HFF-Myc (cell line): ENCODE results near the gene DNAI4.
"Not testable (repeated sequence)": the region's sequence is repeated elsewhere in the genome, so short reads cannot be mapped to it uniquely, and the experiment has no call there.

Source experiments
- DNase-seq: peaks from one replicate; pipeline ENCODE4 v3.0.0-alpha.2; 2011; ENCODE audit warnings: low read depth; ENCODE audit errors: extremely low read depth
- H3K4me3 ChIP-seq: replicated peaks from 2 replicates; pipeline ENCODE4 v1.5.1; 2011; ENCODE audit warnings: low read depth, mild to moderate bottlenecking, control low read depth, low read length
- TF ChIP-seq, protein P1 (sequence below): IDR thresholded peaks from 2 replicates; pipeline ENCODE4 v1.5.1; 2012; ENCODE audit warnings: mild to moderate bottlenecking, low read depth, low read length, control low read depth; ENCODE audit errors: missing control alignments

DNAI4 gene

DNA sequence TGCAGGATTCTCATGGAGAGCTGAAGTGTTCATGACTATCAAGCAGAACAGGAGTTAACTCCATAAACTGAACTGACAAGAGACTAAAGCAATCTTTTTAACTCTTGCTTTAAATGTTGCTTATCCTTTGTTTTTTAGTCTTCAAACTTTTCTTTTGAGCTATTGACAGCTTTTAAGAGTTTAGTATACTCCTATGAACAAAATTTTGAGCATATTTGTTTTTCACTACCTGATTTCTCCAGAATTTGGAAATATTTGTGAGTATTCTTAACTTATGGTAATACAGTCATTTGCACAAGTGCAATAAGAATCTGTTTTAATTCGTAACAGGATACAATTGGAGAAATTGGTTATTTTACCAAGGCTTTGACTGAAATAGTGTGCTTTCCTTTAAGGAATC lies 7.2 kb downstream of the DNAI4 start:
- no peak overlapping the region for H3K4me3 ChIP-seq
- TF ChIP-seq, protein P1, sequence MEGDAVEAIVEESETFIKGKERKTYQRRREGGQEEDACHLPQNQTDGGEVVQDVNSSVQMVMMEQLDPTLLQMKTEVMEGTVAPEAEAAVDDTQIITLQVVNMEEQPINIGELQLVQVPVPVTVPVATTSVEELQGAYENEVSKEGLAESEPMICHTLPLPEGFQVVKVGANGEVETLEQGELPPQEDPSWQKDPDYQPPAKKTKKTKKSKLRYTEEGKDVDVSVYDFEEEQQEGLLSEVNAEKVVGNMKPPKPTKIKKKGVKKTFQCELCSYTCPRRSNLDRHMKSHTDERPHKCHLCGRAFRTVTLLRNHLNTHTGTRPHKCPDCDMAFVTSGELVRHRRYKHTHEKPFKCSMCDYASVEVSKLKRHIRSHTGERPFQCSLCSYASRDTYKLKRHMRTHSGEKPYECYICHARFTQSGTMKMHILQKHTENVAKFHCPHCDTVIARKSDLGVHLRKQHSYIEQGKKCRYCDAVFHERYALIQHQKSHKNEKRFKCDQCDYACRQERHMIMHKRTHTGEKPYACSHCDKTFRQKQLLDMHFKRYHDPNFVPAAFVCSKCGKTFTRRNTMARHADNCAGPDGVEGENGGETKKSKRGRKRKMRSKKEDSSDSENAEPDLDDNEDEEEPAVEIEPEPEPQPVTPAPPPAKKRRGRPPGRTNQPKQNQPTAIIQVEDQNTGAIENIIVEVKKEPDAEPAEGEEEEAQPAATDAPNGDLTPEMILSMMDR = no peak
- no peak for DNase-seq

DNA sequence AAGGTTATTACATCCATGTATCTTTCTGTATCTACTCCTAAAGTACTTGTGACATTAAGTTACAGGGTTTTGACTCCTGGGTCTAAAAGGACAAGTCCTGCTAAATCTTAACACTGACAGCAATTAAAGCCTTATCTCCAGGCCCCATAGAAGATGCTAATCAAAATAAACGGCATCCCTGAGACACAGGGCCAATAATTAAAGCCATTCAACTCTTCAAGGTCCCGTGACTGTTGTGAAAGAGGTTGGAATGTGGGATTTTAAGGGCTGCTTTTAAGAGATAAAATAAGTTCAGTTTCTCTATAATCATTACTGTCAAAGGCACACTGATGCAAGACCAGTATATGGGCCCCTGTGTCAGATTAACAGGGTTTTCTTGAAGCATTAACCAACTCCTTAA lies 8.3 kb downstream of the DNAI4 start:
- H3K4me3 ChIP-seq = no peak overlapping the region
- no peak for DNase-seq
- TF ChIP-seq, protein P1 = no peak

DNA sequence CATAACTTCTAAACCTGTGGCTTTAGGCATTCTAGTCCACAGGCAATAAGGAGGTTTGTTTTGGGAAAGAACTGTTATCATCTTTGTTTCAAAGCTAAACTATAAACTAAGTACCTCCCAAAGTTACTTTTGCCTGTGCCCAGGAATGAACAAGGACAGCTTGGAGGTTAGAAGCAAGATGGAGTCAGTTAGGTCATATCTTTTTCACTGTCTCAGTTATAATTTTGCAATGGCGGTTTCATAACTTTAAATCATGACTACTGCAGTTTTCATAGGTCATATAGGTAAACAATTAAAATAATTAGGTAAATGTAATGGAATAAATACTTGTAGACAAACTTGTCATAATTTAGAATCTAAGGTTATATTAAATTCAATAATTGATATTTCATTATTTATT lies 9.5 kb downstream of the DNAI4 start:
- not testable (repeated sequence) for H3K4me3 ChIP-seq, DNase-seq

DNA sequence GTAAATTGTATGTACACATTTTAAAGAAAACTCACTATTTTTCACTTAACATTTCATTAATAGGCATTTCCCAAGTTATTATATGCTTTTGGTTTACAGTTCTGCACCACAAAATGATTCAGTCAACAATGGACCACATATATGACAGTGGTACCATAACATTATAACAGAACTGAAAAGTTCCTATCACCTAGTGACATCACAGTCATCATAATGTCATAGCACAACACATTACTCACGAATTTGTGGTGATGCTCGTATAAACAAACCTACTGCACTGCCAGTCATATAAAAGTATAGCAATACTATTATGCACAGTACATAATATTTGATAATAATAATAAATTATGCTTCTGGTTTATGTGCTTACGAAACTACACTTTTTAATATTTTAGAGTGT lies 30.9 kb downstream of the DNAI4 start:
- no peak overlapping the region for H3K4me3 ChIP-seq
- TF ChIP-seq, protein P1 = no peak
- no peak for DNase-seq

DNA sequence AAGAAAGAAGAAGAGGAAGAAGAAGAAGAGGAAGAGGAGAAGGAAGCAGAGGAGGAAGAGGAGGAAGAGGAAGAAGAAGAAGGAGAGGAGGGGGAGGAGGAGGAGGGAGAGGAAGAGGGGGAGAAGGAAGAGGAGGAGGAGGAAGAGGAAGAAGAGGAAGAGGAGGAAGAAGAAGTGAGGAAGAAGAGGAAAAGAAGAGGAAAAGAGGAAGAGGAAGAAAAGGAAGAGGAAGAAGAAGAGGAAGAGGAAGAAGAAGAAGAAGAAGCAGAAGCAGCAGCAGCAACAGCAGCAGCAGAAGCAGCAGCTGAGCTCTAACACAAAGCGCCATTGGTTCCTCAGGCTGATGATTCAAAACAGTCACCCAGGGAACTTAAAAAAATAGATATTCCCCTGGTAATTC lies 34.0 kb downstream of the DNAI4 start:
- TF ChIP-seq, protein P1 = no peak
- DNase-seq = no peak
- H3K4me3 ChIP-seq = no peak overlapping the region

DNA sequence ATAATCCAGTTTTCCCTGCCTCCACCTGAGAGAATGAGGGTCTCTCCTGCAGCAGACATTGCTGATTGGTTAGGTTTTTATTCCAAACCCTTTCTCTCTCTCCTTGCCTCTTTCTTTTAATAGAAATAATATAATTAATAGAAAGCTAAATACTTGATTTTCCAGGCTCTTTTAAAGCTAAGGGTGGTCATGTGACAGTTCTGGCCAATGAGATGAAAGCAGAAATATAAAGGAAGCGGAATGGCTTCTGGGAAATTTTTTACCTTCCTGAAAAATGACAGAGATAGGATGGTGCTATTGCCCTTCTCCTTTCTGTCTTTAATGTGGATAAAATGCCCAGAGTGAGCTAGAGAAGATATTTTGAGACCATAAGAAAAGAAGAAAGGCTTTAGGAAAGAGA lies 35.6 kb downstream of the DNAI4 start:
- no peak overlapping the region for H3K4me3 ChIP-seq
- TF ChIP-seq, protein P1 = no peak
- DNase-seq = no peak

DNA sequence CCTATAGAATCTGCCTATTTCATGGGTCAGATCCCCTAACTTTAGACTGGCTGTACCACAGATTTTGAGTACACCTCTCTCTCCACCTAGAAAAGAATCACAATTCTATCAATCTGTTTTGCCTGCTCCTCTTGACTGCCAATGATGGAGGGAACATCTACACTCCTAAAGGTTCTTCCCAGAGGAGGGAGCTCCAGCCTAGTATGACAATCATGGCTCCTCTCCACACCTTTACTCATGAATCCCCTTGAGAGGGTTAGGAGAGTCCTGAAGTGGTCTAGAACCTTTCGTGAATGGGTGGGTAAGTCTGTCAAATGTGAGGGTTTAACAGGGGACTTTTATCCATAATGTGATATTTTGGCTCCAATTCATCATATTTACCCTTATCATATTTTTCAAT lies 48.0 kb downstream of the DNAI4 start:
- TF ChIP-seq, protein P1 = no peak
- no peak for DNase-seq
- no peak overlapping the region for H3K4me3 ChIP-seq
